Stimulated activated CD4-positive, alpha-beta T cell treated with anti-CD3 and anti-CD28 coated beads, Interleukin-4, amount 100 ng/mL, for 48 hours (primary cell): Measurements from ENCODE around the gene TMEM100.
"Not testable (repeated sequence)": the region's sequence is repeated elsewhere in the genome, so short reads cannot be mapped to it uniquely, and the experiment has no call there.

Experiments
- DNase-seq, 2 donors: peaks; one replicate each; pipeline ENCODE4 v3.0.0-alpha.2; 2020; ENCODE audit warnings: low read depth in 2 of 2

The TMEM100 gene

GRCh38 chr17:55687037-55687436 lies 35.6 kb downstream of the TMEM100 start:
- DNase-seq, result no peak

- no peak for DNase-seq
Observed at GRCh38 chr17:55683550-55684315, 38.9 kb downstream of the TMEM100 start.

GRCh38 chr17:55681342-55681700 lies 41.3 kb downstream of the TMEM100 start:
- DNase-seq, result no peak

GRCh38 chr17:55680686-55681341 lies 41.9 kb downstream of the TMEM100 start:
- DNase-seq, result no peak

- no peak for DNase-seq
Observed at GRCh38 chr17:55677446-55677845, 45.2 kb downstream of the TMEM100 start.

- DNase-seq, result no peak
Observed at GRCh38 chr17:55676274-55676673, 46.4 kb downstream of the TMEM100 start.

- DNase-seq, result no peak
Observed at GRCh38 chr17:55673743-55674506, 48.7 kb downstream of the TMEM100 start.

GRCh38 chr17:55672585-55673501 lies 49.8 kb downstream of the TMEM100 start:
- no peak for DNase-seq

GRCh38 chr17:55672010-55672409 lies 50.7 kb downstream of the TMEM100 start:
- DNase-seq, result not testable (repeated sequence)
